Occipital lobe (tissue), 2 donors: ENCODE measurements around the gene RHCG. TPM values are rescaled to one million over a fixed set of nuclear protein-coding genes. Genes with fewer than 3 reads are reported as not detected.
"Not testable (repeated sequence)": the region's sequence is repeated elsewhere in the genome, so short reads cannot be mapped to it uniquely, and the experiment has no call there.

Source experiments
- DNase-seq: peaks from one replicate; lab custom pipeline; 2025; lab: John Stamatoyannopoulos, UW
- total RNA-seq: library from RNA; depleted of rRNA; stranded (reverse); fragments of >200 nt; gene quantifications from one replicate; pipeline ENCODE4 v1.2.3, GENCODE V29; 2014

Gene RHCG
- total RNA-seq, 1 donor from 2014 or later: 2.7 TPM

- DNase-seq: no peak
These were observed 18.8 kb downstream of the RHCG start for GRCh38 chr15:89477411-89478242.

GRCh38 chr15:89475661-89476060, 20.7 kb downstream of the RHCG start:
- no peak for DNase-seq

- DNase-seq: peak; percentile 20
These were observed 23.6 kb downstream of the RHCG start for GRCh38 chr15:89472785-89473256.

DNA sequence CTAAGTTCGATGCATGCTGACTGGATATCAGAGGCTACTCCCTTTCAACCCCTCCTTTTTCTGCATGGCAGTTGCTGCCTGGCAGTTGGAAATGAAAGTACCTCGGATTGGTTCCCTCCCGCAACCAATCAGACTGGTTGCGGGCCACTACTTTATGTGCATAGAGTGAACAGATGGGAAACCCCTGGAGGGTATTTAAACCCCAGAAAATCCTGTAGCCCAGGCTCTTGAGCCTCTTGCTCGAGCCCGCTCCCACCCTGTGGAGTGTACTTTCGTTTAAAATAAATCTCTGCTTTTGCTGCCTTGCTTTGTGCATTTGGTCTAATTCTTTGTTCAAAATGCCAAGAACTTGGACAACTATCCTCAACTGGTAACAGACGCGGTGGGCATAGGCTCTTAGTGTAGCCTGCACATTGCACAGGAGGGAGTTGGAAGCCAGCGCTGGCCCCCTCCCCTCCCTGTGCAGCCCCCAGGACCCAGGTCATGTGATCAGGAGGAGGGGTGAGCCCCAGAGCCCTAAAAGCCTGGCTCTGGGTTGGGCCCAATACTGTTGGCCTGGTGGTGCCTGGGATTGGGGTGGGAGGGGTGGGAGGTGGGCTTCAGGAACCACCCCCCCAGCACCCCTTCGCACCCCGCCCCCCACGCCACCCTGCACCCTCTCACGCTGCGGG, 26.8 kb downstream of the RHCG start:
- DNase-seq: no peak

- DNase-seq: not testable (repeated sequence)
These were observed 27.6 kb downstream of the RHCG start for GRCh38 chr15:89468813-89469212.

DNA sequence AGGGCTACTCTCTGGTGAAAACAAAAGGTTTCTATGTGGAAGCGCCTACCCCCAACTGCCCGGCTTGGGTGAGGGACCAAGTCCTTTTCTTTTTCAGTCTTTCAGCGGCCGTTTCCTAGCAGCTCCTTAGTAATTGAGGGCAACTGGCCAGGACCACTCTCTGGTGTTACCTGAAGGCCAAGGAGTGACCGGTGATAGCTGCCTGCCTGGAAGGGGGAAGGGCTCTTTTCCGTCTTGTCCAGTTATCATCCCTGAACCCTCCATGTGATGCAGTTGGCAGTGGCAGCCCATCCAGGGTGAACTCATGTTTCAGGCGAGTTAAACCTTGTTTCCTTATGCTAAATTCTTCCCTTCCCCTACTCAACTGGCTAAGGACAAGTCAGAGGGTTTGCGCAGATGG, 33.3 kb downstream of the RHCG start:
- DNase-seq: no peak

DNA sequence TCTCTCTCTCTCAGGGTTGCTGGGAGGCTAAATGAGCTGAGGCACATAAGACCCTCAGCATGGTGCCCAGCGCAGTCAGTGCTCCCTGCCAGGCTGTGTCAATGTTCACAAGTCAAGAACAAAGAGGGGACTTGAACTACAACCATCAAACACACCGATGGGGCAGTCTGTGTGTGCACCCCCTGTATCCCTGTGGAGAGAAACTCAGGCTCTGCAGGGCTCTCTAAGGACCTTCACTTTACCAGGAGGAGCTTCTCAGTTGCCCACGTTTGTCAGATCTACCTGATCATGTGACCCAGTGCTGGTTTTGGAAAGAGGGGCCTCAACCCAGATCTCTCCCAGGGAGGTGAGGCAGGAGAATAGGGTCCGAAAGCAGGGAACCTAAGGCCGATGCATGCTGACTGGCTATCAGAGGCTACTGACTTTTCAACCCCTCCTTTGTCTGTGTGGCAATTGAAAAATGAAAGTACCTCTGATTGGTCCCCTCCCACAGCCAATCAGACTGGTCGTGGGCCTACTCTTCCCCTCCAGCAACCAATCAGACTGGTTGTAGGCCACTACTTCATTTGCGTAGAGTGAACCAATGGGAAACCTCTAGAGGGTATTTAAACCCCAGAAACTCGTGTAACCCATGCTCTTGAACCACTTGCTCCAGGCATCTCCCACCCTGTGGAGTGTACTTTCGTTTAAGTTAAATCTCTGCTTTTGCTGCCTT, 34.0 kb downstream of the RHCG start:
- DNase-seq: peak; percentile 20

DNA sequence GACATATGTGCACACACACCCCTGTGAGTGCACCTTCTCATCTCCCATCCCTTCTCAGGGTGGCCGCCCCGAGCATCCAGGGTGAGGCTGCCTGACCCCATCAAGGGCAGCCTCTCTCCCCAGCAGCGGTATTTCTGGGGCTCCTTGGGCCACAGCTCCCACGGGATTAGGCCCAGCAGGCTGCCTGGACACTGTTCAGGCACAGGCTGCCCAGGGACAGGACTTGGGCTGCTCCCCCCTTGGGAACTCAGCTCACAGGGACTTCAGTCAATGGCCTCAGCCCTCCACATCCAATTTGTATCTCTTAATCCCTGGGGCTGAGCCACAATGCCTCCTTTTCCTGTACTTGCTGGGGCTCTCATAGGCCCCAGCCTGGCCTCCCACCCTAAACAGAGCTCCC, 35.0 kb downstream of the RHCG start:
- no peak for DNase-seq

GRCh38 chr15:89460048-89460447, 36.3 kb downstream of the RHCG start:
- DNase-seq: no peak

- DNase-seq: no peak
These were observed 36.9 kb downstream of the RHCG start for GRCh38 chr15:89459271-89460038.

GRCh38 chr15:89458440-89458839, 37.9 kb downstream of the RHCG start:
- no peak for DNase-seq

- DNase-seq: no peak
These were observed 39.3 kb downstream of the RHCG start for GRCh38 chr15:89457086-89457485.

DNA sequence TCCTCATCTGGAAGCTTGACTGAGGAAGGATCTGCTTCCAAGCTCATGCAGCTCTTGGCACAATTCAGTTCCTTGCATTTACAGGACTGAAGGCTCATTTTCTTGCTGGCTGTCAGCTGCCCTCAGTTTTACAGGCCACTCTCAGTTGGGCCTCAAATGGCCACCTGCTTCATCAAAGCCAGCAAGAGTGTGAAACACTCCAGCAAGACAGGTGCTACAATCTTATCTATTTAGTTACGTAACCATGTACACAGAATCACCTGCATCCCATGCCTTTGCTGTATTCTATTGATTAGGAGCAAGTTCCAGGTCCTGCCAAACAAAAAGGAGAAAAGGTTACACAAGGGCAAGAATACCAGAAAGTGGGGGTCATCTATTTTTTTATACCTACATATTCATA, 40.8 kb downstream of the RHCG start:
- DNase-seq: no peak

- DNase-seq: no peak
These were observed 44.0 kb downstream of the RHCG start for GRCh38 chr15:89452330-89452836.

GRCh38 chr15:89451846-89452245, 44.5 kb downstream of the RHCG start:
- DNase-seq: no peak

GRCh38 chr15:89450076-89451006, 46.0 kb downstream of the RHCG start:
- no peak for DNase-seq

GRCh38 chr15:89448825-89449224, 47.6 kb downstream of the RHCG start:
- no peak for DNase-seq

DNA sequence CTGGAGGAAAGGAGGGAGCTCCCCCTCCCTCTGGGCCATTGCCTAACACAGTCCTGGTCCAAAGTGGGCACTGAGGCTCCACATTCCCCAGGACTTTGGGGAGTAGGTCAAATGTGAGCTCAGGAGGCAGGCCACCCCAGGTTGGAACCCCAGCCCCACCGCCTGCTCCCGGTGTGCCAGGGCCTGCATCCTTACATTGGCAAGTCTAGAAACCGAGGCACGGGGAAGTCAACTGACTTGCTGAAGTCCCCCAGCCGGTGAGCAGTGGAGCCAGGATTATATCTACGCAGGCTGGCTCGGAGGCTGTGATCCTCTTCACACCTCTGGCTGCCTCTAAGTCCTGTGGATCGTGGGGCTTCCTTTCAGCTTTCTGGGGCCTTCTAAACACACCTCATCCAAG, 48.7 kb downstream of the RHCG start:
- no peak for DNase-seq

- no peak for DNase-seq
These were observed 50.0 kb downstream of the RHCG start for GRCh38 chr15:89446255-89446891.

DNA sequence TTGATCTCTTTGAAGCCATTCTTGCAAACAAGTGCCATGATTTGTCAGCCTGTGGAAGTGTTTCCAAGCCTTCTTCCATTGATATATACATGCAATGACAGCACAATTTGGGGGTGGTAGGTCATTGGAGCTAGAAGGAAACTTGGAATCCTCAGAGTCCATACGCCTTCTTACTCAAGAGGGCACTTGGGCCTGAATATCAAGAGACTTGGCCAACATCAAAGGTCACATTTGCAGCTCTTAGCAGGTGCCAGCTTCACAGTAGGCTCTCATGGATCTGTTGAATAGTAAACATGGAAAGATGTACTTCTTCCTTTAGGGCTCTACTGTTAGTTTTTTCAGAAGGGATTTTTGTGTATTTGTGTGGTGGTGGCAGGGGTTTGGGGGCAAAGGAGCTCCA, 50.9 kb downstream of the RHCG start:
- no peak for DNase-seq
